Non-pigmented ciliary epithelial cell (primary cell): ENCODE measurements around the gene PDHB.

Source experiments
- DNase-seq: peaks from one replicate; pipeline ENCODE4 v3.0.0-alpha.2; 2010; ENCODE audit warnings: low read depth

Gene PDHB

GRCh38 chr3:58398669-58399333 is 34.8 kb downstream of the PDHB start:
- DNase-seq = no peak

GRCh38 chr3:58394339-58394738 is 39.3 kb downstream of the PDHB start:
- DNase-seq = no peak

GRCh38 chr3:58392181-58392580 is 41.5 kb downstream of the PDHB start:
- DNase-seq = no peak

DNA sequence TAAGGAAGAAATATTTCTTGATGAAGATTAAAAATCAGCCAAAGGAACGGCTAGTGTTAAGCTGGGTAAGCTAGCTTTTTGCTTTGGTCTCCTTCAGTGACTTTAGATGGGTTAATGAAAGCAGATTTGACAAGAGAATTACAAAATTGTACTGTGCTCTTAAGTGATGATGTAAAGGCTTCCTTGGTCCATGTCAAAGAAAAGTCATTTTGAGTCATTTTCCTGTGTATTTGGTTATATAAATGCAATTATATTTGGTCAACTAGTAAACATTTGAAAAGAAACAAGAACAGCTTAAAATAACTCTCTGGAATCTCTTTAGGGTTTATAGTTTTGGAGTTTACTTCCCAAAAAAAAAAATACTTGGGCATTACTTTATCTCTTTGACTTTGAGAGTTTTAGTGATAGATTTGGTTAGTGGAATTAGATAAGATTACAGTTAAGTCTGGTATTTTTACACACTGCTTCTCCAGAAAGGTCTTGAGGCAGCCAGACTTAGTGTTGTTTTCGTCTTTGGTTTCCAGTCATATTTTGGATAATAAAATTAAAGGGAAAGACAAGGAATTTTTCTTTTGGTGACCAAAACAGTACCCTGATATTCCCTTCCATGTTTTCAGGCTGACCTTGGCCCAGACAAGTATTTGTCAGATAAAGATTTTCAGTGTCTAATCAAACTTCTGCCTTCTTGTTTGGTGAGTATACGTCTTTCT is 42.3 kb downstream of the PDHB start:
- no peak for DNase-seq

DNA sequence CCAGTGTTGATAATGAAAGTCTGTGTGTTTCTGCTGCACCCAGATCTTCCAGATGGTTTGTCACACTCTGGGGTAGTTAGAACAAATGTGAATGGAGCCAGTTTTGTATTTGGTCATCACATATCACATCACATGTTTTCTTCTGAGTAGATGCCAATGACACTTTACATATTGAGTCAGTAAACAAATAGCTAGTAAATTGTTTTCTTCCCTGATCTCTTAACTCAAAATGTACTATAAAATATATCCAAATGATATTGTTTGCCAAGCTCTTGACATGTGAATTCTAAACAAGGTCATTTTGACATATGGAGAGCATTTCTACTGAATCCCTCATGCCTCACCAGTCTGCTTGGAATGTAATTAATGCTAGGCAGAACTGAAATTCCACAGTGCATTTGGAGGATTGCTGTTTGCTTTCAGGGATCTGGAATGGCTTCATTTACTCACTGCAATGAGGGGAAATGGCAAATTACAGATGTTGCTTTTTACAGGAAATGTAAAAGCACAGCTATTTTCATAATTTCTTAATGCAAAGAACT is 45.0 kb downstream of the PDHB start:
- no peak for DNase-seq

GRCh38 chr3:58387650-58388546 is 45.7 kb downstream of the PDHB start:
- DNase-seq = no peak

DNA sequence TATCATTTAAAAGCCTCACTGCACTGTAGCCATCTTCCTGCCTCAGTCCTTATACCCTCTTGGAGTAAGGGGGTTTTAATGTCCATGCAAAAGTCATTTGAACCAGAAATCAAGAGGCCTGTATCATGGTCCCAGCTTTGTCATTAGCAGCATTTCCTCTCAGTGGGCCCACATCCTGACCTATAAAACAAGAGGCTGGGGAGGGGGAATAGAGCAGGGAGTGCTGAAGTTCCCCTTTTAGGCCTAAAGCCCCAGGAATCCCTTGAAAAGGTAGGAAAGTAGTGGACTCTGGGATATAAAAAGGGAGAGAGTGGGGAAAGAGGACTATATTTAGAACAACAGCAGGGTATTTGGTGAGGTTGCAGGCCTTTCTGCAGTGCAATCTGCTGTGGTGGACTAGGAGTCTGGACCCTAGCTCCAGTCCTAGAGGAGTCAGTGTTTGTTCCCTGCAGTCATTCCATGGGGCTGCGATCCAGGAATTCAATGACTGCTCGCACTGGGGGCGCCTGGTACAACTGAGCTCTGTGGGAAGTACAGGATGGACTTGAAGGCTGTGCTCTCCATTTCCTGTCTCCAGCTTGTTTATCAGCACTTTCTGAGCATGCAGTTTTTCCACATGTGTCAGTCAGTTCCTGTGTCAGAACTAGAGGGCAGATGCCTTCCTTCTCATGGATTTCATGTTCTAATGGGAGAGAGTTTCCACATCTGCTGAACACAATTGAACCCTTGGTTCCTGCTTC is 46.8 kb downstream of the PDHB start:
- DNase-seq = peak; percentile 70

DNA sequence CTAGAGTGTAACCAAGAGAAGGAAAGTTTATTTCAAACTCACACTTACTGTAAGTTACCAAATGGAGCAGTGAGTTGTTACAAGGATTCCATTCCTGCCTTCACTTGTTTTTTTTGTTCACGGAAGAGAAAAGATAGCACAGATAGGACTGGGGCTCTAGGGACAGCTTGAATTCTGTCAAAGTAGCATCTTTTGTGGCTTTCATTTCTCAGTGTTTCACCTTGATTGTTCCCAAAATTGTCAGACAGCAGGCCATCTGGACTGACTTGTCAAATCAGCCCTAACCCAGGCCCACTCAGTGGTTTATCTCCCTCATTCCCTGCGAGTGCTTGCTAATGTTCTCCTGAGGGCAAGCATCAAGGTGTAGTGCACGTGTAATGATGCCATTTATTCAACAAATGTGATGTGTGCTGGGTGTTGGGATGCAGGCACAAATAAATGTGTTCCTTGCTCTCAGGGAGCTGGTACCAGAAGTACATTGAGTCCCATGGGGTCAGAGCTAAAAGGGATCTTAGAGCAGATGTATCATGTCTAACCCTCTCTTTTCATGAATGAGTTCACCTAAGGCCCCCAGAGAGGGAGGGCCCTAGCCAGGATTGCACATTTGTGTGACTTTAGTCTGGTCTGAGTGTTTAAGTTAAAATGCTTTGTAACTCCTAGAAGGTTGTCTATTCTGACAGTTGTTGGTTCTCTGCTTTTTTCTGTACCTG is 49.1 kb downstream of the PDHB start:
- DNase-seq = no peak

DNA sequence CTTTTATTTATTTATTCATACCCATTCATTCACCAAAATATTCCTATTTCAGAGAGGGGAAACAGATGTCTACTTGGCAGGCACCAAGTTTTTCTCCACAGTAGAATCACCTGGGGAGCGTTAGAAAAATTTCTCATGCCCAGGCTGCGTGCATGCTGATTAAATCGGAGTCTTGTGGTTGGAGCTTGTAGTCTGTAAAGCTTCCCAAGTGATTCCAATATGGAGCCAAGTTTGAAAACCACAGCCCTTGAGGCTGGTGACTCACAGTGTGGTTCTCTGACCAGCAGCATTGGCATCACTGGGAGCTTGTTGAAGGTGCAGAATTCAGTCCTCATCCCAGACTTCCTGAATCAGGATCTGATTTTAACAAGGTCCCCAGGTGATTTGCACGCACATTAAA is 49.7 kb downstream of the PDHB start:
- peak; percentile 98 for DNase-seq

DNA sequence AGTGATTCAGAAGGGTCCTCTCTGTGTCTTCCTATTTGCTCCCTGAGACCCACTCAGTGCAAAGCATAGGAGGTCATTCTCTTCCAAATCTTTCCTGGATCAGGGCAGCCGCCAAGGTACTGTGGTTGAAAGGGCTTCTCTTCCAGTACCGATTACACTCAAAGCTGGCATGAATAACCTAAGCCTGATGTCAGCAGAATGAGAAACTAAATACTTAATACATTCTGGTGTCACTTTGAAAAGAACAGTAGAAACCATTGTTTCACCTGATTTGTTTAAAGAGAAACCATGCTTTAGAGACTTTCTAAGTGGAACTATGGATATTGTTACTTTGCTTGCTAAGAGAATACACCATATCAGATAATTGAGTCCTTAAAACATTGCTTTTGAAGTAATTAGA is 50.2 kb downstream of the PDHB start:
- DNase-seq = no peak

DNA sequence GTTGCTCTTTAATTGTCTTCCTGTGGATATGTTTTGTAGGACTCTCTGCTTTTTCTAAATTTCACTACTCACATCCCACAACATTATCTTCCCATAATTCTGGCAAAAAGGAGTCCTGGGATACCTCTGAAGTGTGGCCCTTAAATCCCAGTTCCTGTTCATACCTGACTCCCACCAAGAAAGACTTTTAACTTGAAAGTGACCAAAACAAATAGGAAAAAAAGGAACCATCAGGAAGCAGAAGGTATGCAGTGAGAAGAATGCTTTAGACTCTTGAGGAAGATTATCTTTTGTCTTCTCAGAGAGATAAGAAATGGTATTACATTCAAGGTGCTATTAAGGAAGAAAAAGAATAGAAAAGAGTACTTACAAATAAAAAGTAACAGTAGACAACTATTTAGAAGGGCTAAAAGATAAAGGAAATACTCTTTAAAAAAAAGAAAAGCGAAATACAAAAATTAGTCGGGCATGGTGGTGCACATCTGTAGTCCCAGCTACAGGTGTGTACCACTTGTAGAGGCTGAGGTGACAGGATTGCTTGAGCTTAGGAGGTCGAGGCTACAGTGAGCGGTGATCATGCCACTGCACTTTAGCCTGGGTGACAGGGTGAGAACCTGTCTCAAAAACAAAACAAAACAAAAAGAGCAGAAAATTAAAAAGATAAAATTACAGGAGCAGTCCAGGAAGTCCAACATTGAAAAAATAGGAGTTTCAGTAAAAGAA is 54.1 kb downstream of the PDHB start:
- no peak for DNase-seq

DNA sequence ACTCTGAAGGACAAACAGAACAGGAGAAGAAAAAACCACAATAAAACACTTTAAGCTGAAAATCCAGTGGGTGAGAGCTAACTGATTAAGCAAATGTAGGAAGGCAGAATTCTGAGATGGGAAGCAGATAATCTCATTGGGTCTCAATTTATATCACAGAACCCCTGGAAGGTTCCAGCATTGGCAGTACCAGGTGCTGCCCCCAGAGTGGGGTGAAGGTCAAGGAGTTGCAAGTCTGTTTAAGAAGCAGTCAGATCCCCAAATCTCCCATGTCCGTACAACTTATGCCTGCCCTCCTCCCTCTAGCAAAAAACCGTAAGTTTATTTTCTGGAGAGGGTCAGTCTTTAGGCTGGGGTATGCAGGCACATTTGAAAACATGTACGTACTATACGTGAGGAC is 55.9 kb downstream of the PDHB start:
- no peak for DNase-seq
